ENCODE results near the gene SCD. TPM values are rescaled to one million over a fixed set of nuclear protein-coding genes. Genes with fewer than 3 reads are reported as not detected.
"Not testable (repeated sequence)": the region's sequence is repeated elsewhere in the genome, so short reads cannot be mapped to it uniquely, and the experiment has no call there.

SCD gene
- total RNA-seq = 100 to 1,000 TPM; 108 to 464 (median 251) TPM

GRCh38 chr10:100346765-100347567 is at the start of gene SCD:
TSS of gene SCD (plus strand) at chr10:100347233. CDS start at chr10:100347505, 272 bp downstream.
- peak; percentile 92 to 97 for DNase-seq

DNA sequence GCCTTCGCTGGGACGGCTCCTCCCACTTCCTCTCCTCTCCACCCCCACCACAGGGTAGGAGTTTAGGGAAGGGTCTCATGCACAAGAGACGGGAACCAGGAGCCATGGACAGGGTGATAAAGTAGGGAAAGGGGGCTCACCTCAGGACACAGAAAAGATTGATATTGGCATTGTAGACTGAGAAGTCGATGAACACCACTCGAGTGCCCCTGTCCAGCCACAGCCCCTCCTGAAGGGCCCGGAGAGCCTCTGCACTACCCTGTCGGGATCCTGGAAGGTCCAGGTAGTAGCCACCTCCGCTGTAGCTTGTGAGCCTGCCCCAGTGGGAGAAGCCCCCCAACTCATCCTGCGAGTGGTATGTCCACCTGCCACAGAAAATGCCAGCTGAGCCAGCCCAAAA is 49.8 kb upstream of the SCD start:
- WGBS, 2 donors = 65 to 74% methylated on average over 9 of the region's 9 CpGs
- Histone ChIP-seq H3K36me3 (no peaks in the 10 kb centered on the region), H3K4me3 (no peak overlapping the region)

More at GRCh38 chr10:100346765-100347567, at the start of gene SCD:
- peaks cover 0 to 8% (median 2%) of the 10 kb centered on the region in 4 donors for H3K36me3 ChIP-seq
- H3K4me3 ChIP-seq = peak within 1 kb of the TSS; percentile 53 to 75 (median 74)
- H3K27me3 ChIP-seq = no peaks in the 10 kb centered on the region
- peaks cover 14 to 51% (median 15%) of the 10 kb centered on the region in 4 donors for H3K4me1 ChIP-seq
- TF ChIP-seq POLR2A (IDR thresholded peaks at IDR 0.05) (peak in 3 of 4 donors; percentile 49 to 98 (median 95)), EP300 (IDR thresholded peaks at IDR 0.05) (peak in 1 of 4 donors; percentile 3), POLR2AphosphoS5 (IDR thresholded peaks at IDR 0.05) (peak in 1 of 2 donors; percentile 95)
- TF ChIP-seq, protein P1, sequence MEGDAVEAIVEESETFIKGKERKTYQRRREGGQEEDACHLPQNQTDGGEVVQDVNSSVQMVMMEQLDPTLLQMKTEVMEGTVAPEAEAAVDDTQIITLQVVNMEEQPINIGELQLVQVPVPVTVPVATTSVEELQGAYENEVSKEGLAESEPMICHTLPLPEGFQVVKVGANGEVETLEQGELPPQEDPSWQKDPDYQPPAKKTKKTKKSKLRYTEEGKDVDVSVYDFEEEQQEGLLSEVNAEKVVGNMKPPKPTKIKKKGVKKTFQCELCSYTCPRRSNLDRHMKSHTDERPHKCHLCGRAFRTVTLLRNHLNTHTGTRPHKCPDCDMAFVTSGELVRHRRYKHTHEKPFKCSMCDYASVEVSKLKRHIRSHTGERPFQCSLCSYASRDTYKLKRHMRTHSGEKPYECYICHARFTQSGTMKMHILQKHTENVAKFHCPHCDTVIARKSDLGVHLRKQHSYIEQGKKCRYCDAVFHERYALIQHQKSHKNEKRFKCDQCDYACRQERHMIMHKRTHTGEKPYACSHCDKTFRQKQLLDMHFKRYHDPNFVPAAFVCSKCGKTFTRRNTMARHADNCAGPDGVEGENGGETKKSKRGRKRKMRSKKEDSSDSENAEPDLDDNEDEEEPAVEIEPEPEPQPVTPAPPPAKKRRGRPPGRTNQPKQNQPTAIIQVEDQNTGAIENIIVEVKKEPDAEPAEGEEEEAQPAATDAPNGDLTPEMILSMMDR (IDR thresholded peaks at IDR 0.05) = peak in 1 of 6 experiments; percentile 6
- H3K27ac ChIP-seq = peak within 1 kb of the TSS; percentile 23 to 93 (median 60)
- WGBS, 2 donors = 0 to 3% methylated on average over 22 to 61 of the region's 73 CpGs
- peak; percentile 91 to 94 for ATAC-seq (ENCODE audit: low FRiP score in 2 of 2)
- no peaks in the 10 kb centered on the region for H3K9me3 ChIP-seq

GRCh38 chr10:100301123-100301522 is 45.9 kb upstream of the SCD start:
- H3K27me3 ChIP-seq; H3K27ac ChIP-seq; H3K9me3 ChIP-seq; H3K4me1 ChIP-seq; ATAC-seq (ENCODE audit: low FRiP score in 2 of 2); DNase-seq; H3K36me3 ChIP-seq; H3K4me3 ChIP-seq: not testable (repeated sequence)
- WGBS, 2 donors = 60 to 74% methylated on average over 5 of the region's 5 CpGs

More for the DNA sequence above, 49.8 kb upstream of the SCD start:
- DNase-seq = no peak
- peak in 1 of 2 donors; percentile 8 for ATAC-seq (ENCODE audit: low FRiP score in 2 of 2)
- Histone ChIP-seq H3K27me3 (no peaks in the 10 kb centered on the region), H3K9me3 (no peaks in the 10 kb centered on the region), H3K4me1 (peaks cover 0 to 3% (median 0%) of the 10 kb centered on the region in 4 donors), H3K27ac (no peak overlapping the region)
- no peak for TF ChIP-seq POLR2A (IDR thresholded peaks at IDR 0.05)
- TF ChIP-seq, protein P1 (IDR thresholded peaks at IDR 0.05) = no peak
- no peak for TF ChIP-seq POLR2AphosphoS5 (IDR thresholded peaks at IDR 0.05)
- TF ChIP-seq EP300 (IDR thresholded peaks at IDR 0.05) = no peak

DNA sequence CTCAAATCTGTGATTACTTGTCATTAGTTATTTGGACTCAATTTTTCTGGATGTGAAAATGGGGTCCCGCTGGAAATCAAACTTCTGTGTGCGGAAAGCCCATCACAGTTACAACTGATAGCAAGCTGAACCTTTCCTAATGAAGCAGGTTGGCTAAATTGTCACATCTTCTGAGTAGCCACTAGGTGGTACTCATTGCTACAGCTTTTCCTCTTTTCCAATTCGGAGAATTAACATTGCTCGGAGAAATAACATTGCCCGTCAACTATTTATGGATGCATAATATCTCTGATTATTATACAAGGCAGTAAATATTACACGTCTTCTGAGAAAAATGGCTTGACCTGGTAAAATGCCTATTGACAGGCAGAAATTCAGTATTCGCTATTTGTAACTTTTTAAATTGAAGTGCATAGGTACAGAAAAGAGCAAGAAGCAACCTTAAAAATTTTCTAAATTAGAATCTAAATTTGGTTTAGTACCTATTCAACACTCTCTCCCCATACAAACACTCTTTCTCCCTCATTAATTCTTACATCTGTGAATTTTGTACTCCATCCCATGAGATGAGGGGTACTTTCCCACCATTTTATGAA is 43.2 kb upstream of the SCD start:
- WGBS, 2 donors = 29 to 35% methylated on average over 7 of the region's 7 CpGs
- H3K27ac ChIP-seq = no peak overlapping the region
- no peak for TF ChIP-seq EP300 (IDR thresholded peaks at IDR 0.05)
- TF ChIP-seq, protein P1 (IDR thresholded peaks at IDR 0.05) = peak in 4 of 6 experiments; percentile 35 to 61 (median 48)
- DNase-seq = no peak
- H3K4me3 ChIP-seq = no peak overlapping the region
- H3K4me1 ChIP-seq = no peaks in the 10 kb centered on the region
- H3K9me3 ChIP-seq = no peaks in the 10 kb centered on the region
- no peaks in the 10 kb centered on the region for H3K27me3 ChIP-seq
- ATAC-seq (ENCODE audit: low FRiP score in 2 of 2) = peak in 1 of 2 donors; percentile 61
- H3K36me3 ChIP-seq = no peaks in the 10 kb centered on the region

- Histone ChIP-seq H3K4me3 (no peak overlapping the region), H3K27ac (no peak overlapping the region), H3K27me3 (no peaks in the 10 kb centered on the region), H3K9me3 (no peaks in the 10 kb centered on the region), H3K36me3 (no peaks in the 10 kb centered on the region), H3K4me1 (no peaks in the 10 kb centered on the region)
- DNase-seq (no peak), ATAC-seq (ENCODE audit: low FRiP score in 2 of 2) (no peak)
- WGBS, 2 donors = 79 to 98% methylated on average over 3 of the region's 3 CpGs
- TF ChIP-seq, protein P1 (IDR thresholded peaks at IDR 0.05) = no peak
- no peak for TF ChIP-seq POLR2A (IDR thresholded peaks at IDR 0.05)
- TF ChIP-seq POLR2AphosphoS5 (IDR thresholded peaks at IDR 0.05) = no peak
- TF ChIP-seq EP300 (IDR thresholded peaks at IDR 0.05) = no peak
These were observed 42.6 kb upstream of the SCD start for GRCh38 chr10:100304414-100304813.

Measured in upper lobe of left lung (tissue), 6 donors.